Activated T-cell treated with anti-CD3 and anti-CD28 coated beads, Interleukin-2, amount 50 U/mL, for 48 hours (primary cell): ENCODE measurements around the gene ZFPM1.

Experiments
- DNase-seq, 2 experiments: peaks; one replicate each; pipeline ENCODE4 v3.0.0-alpha.2; 2020

ZFPM1 gene

DNA sequence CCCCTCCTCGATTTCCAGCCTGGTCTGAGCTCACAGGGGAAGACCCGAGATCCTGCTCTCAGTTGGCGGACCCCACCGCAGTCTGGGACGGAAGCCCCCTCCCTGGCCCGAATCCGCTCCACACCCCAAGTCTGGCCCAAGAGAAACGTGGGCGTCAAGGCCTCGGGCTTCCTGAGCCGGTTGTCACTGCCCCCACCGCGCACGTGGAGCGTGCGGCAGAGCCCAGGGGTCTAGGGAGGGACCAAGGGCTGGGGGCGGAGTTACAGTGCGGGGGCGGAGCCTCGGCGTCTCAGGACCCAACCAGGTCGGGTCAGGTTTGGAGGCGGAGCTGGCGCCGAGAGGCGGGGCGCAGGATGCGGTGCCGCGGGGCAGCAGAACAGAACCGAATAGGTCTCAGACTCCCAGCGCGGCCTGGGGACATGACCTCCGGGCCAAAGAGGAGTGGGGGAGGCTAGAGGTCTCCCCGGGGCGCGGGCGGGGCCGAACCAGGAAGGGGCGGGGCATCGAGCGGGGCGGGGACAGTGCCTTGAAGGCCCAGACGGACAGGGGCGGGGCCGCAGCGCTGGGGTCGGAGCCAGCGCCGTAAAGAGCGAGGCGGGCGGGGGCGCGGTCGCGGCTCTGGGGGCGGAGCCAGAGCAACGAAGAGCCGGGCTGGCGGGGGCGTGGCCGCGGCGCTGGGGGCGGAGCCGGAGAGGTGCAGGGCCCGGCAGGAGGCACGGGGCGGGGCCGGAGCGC, 431 bp upstream of the ZFPM1 start:
- DNase-seq: peak; percentile 99 to 100

- peak; percentile 57 to 63 for DNase-seq
These were observed 787 bp downstream of the ZFPM1 start for GRCh38 chr16:88453611-88454522.

GRCh38 chr16:88454523-88454947, 1.5 kb downstream of the ZFPM1 start:
- peak in 1 of 2 experiments; percentile 76 for DNase-seq

- DNase-seq: peak; percentile 87 to 88
These were observed 2.7 kb downstream of the ZFPM1 start for GRCh38 chr16:88455610-88456355.

DNA sequence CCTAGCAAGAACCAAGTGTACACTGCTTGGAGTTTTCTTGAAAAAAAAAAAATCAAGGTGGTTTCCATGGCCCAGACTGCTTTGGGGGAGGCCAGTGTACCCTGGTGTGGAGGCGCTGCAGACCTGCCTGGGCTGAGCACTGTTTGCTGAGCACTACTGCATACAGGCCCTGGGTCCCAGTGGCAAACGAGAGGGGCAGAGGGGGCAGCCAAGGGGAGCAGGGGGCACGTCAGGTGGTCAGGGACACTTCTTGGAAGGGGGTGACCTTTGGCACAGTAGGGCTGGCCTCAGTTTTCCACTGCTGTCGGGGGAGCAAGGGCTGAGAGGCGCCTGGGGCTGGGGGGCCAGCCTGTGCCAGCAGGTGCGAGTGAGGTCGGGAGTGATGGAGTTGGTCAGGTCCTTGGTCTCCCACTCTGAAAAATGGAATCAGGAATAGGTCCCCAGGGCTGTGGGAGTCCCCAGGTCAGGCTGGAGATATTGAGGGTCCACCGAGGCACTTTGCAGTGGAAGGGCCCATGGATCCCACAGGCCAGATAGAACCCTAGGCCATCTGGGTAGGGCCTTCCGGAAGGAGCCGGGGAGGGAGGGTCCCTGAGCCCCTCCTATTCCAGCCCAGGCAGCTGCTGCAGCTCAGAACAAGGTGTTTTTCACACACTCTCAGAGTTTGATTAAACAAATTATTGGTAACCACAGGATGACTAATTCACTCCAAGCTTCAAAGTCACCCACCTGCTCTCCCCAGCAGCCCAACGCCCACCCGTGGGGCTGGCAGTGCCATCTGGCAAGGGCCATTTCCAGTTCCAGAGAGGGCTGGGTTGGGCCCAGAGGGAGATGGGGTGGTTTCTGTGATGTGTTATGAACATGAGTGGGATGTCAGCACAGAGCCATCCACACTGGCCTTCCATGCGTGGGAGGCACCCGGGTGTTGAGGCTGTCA, 3.5 kb downstream of the ZFPM1 start:
- DNase-seq: peak; percentile 80 to 81

- no peak for DNase-seq
These were observed 5.1 kb downstream of the ZFPM1 start for GRCh38 chr16:88458039-88458772.

- no peak for DNase-seq
These were observed 5.7 kb downstream of the ZFPM1 start for GRCh38 chr16:88458773-88459235.

DNA sequence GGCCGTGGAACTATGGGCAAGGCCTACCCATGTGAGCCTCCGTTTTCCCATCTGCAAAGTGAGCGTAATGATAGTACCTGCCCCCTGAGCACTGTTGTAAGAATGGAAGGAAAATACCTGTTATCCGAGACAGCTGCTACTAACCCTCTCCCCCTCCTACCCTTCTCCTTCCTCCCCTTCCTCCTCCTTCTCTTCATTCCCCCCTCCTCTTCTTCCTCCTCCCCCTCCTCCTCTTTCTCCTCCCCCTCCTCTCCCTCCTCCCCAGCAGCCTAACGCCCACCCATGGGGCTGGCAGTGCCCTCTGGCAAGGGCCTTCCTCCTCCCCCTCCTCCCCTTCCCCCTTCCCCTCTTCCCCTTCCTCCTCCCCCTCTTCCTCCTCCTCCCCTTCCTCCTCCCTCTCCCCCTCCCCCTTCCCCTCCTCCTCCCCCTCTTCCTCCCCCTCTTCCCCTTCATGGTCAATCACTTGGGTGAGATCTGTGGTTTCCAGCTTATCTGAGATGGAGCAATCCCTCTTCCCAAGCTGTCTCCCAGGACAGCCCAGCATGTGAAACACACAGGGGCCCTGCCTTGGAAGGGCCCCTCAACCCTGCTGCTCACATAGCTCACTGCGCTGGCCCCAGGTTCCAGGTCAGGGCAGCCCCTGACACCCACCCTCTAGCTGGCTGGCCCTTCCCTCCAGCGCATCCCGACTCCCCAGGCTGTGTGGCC, 6.4 kb downstream of the ZFPM1 start:
- DNase-seq: no peak

GRCh38 chr16:88460496-88461330, 7.6 kb downstream of the ZFPM1 start:
- DNase-seq: no peak

DNA sequence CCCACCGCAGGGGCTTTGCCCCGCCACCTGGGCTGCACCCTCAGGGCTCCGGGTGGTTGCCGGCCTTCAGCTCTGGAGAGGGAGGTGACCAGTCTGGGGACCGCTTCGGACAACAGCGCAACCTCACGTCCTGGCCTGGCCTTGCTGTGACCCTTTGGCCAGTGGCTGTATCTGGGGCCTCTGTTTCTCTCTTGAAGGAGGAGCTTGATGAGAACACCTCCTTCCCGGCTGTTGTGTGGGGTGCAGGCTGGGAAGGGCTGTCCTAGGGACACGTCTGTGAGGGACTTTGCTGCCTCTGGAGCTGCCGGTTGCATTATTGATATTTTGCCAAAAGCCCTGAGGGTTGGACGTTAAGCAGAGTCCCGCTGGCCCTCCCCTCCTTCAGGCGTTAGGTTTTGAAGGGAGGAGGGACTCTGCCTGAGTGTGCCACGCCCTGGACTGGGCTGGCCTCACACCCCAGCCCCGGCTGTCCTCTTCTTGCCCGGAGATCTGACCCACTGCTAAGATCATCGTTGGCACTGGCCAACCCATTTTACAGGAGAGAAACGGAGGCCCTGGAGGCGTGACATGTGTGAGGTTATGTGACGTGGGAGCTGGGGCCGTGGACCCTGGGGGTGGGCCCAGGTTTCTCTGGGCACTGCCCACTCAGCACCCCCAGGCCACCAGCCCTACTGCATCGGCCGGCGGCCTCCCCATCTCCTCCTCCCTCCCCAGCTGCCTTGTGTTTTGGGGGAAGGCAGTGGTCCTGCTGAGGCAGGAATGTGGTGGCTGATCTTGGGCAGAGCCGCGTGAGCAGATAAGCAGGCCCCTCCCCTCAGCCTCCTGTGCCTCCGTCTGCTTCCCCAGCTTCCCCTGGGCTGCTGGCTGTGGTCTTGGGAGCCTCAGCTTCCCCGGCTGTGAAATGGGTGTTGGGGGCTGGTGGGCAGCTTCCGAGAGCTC, 8.5 kb downstream of the ZFPM1 start:
- DNase-seq: no peak

DNA sequence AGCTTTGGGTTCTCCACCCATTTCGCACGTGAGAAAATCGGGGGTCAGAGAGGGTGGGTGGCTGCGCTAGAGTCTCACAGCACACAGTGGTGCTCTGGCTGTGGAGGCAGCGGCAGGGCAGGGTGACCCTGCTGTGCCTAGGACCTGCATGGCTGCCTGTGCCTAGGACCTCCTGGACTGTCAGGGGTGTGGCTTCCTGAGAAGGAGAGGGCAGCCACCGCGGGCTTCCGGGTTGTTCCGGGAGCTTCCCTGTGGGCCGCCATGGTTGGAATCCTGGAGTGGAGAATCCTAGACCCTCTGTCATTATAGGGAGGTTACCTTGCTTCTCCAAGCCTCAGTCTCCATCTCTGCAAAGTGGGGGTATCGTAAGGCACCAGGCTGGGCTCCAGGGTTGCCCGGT, 9.3 kb downstream of the ZFPM1 start:
- DNase-seq: no peak

- DNase-seq: no peak
These were observed 10.3 kb downstream of the ZFPM1 start for GRCh38 chr16:88463411-88463810.

- DNase-seq: no peak
These were observed 11.6 kb downstream of the ZFPM1 start for GRCh38 chr16:88464447-88465318.

GRCh38 chr16:88465387-88465983, 12.4 kb downstream of the ZFPM1 start:
- DNase-seq: no peak

DNA sequence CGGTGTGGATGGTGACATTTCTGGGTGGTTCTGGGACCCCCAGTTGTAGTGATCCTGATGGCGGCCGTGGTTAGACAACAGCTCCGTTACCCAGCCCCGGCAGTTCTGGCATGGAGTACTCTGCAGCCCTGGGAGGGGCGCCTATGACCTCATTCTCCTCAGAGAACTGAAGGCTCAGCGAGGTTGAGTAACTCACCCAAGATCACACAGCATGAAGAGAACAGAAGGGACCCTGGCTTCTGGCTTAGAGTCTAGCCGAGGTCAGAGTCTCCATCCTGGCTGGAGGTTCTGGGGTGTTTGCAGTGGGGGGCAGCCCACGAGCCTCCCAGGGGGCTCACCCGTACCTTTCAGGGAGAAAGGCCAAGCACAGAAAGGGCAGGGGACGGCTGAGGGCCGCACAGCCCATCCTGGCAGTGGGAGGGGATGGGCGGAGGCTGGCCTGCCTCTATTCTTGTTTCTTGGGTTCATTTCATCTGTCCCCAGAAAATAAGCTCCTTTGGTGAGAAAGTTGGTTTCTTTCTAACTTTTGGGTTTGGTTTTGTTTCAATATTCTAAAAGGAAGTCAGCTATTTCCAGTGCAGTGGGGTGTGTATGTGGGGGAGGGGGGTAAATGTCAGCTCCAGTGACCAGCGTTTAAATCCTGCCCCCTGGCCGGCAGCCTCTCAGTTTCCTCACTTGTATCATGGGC, 13.2 kb downstream of the ZFPM1 start:
- DNase-seq: peak in 1 of 2 experiments; percentile 41

- no peak for DNase-seq
These were observed 13.9 kb downstream of the ZFPM1 start for GRCh38 chr16:88466949-88467348.
